Neural cell (in vitro differentiated cells): ENCODE measurements around the gene CLDN14. TPM values are rescaled to one million over a fixed set of nuclear protein-coding genes. Genes with fewer than 3 reads are reported as not detected.

ENCODE experiments used
- H2AFZ ChIP-seq: fragments of 200-600, 300-800 bp; sonication (generic), shearing (Covaris generic); 2 replicates; pipeline ENCODE4 v1.6.0; 2014; ENCODE audit warnings: low read depth, mild to moderate bottlenecking, antibody characterized with exemption, low read length, moderate library complexity
- H3F3A ChIP-seq: fragments of 200-600 bp; shearing (Covaris generic); 2 replicates; pipeline ENCODE4 v1.6.1; 2016; ENCODE audit warnings: mild to moderate bottlenecking, moderate library complexity, mixed read lengths, antibody characterized with exemption, low read length; ENCODE audit not compliant: insufficient read depth, poor library complexity, severe bottlenecking
- H3K27ac ChIP-seq: fragments of 200-600, 300-800 bp; sonication (generic), shearing (Covaris generic); 2 replicates; pipeline ENCODE4 v1.5.1; 2014; ENCODE audit warnings: mild to moderate bottlenecking, low read length, moderate library complexity
- H3K27me3 ChIP-seq: fragments of 300-800, 200-600 bp; sonication (generic), shearing (Covaris generic); 2 replicates; pipeline ENCODE4 v1.6.0; 2014; ENCODE audit warnings: mild to moderate bottlenecking, low read depth, low read length, moderate library complexity; ENCODE audit not compliant: insufficient read depth
- H3K36me3 ChIP-seq: fragments of 300-800, 200-600 bp; sonication (generic), shearing (Covaris generic); 2 replicates; pipeline ENCODE4 v1.5.1; 2014; ENCODE audit warnings: mild to moderate bottlenecking, antibody characterized with exemption, low read length, moderate library complexity; ENCODE audit not compliant: insufficient read depth
- H3K4me2 ChIP-seq: fragments of 300-800, 200-600 bp; sonication (generic), shearing (Covaris generic); 2 replicates; pipeline ENCODE4 v1.6.0; 2014; ENCODE audit warnings: mild to moderate bottlenecking, low read length
- H3K4me3 ChIP-seq: fragments of 300-800, 200-600 bp; sonication (generic), shearing (Covaris generic); 2 replicates; pipeline ENCODE4 v1.5.1; 2014; ENCODE audit warnings: mild to moderate bottlenecking, low read length, moderate library complexity
- H3K79me2 ChIP-seq: fragments of 200-600 bp; shearing (Covaris generic); replicated peaks from 2 replicates; pipeline ENCODE4 v1.6.0; 2014; ENCODE audit warnings: mild to moderate bottlenecking, low read length, moderate library complexity; ENCODE audit not compliant: insufficient read depth
- H3K9ac ChIP-seq: fragments of 300-800, 200-600 bp; sonication (generic), shearing (Covaris generic); 2 replicates; pipeline ENCODE4 v1.6.1; 2016; ENCODE audit warnings: mild to moderate bottlenecking, low read length, mixed read lengths
- H3K9me2 ChIP-seq: fragments of 200-600 bp; shearing (Covaris generic); 2 replicates; pipeline ENCODE4 v1.6.1; 2016; ENCODE audit warnings: mild to moderate bottlenecking, low read length, mixed read lengths; ENCODE audit not compliant: insufficient read depth
- H3K9me3 ChIP-seq: fragments of 200-600, 300-800 bp; sonication (generic), shearing (Covaris generic); 2 replicates; pipeline ENCODE4 v1.6.1; 2016; ENCODE audit warnings: mild to moderate bottlenecking, mixed run types, low read length, moderate library complexity, mixed read lengths
- H4K20me1 ChIP-seq: fragments of 200-600 bp; shearing (Covaris generic); 2 replicates; pipeline ENCODE4 v1.6.1; 2016; ENCODE audit warnings: mild to moderate bottlenecking, mixed run types; ENCODE audit not compliant: insufficient read depth
- CTCF ChIP-seq: fragments of 450-650 bp; IDR thresholded peaks from 2 replicates; pipeline ENCODE4 v1.5.1; 2014; ENCODE audit warnings: antibody characterized with exemption, mild to moderate bottlenecking, moderate library complexity; ENCODE audit not compliant: poor library complexity, severe bottlenecking
- EP300 ChIP-seq: fragments of 450-650 bp; conservative IDR thresholded peaks from 2 replicates; pipeline ENCODE4 v1.6.1; 2014; ENCODE audit warnings: antibody characterized with exemption, mild to moderate bottlenecking, moderate library complexity; ENCODE audit not compliant: poor library complexity, severe bottlenecking
- EZH2 ChIP-seq: fragments of 200-600, 300-800 bp; shearing (Covaris generic), sonication (generic); IDR thresholded peaks from 2 replicates; pipeline ENCODE4 v1.6.1; 2014; ENCODE audit warnings: antibody characterized with exemption, low read length, borderline replicate concordance, mild to moderate bottlenecking; ENCODE audit not compliant: insufficient read depth, poor library complexity, severe bottlenecking
- MXI1 ChIP-seq: fragments of 450-650 bp; conservative IDR thresholded peaks from 2 replicates; pipeline ENCODE4 v1.6.1; 2014; ENCODE audit warnings: antibody characterized with exemption, mild to moderate bottlenecking; ENCODE audit not compliant: poor library complexity, severe bottlenecking
- POLR2AphosphoS5 ChIP-seq: IDR thresholded peaks from 2 replicates; pipeline ENCODE4 v1.6.1; 2012
- RAD21 ChIP-seq: fragments of 450-650 bp; conservative IDR thresholded peaks from 2 replicates; pipeline ENCODE4 v1.6.1; 2014; ENCODE audit warnings: antibody characterized with exemption, mild to moderate bottlenecking, moderate library complexity
- REST ChIP-seq: IDR thresholded peaks from 2 replicates; pipeline ENCODE4 v1.6.1; 2012; ENCODE audit warnings: borderline replicate concordance
- SMC3 ChIP-seq: fragments of 450-650 bp; conservative IDR thresholded peaks from 2 replicates; pipeline ENCODE4 v1.6.1; 2014; ENCODE audit warnings: antibody characterized with exemption, mild to moderate bottlenecking, moderate library complexity; ENCODE audit not compliant: poor library complexity
- TAF1 ChIP-seq: IDR thresholded peaks from 2 replicates; pipeline ENCODE4 v1.6.1; 2012; ENCODE audit warnings: low read depth
- polyA plus RNA-seq: library from polyadenylated mRNA; depleted of rRNA; stranded (reverse); fragments of >200 nt; gene quantifications from 2 replicates; pipeline ENCODE4 v1.2.3, GENCODE V29; 2014

Gene CLDN14
- polyA plus RNA-seq, 1 donor from 2014 or later = not detected

- no peak for TF ChIP-seq REST
- TF ChIP-seq EP300 = no peak
- no peak for TF ChIP-seq RAD21
- no peak for TF ChIP-seq SMC3
- TF ChIP-seq TAF1 = no peak
- TF ChIP-seq EZH2 = no peak
- no peak for TF ChIP-seq POLR2AphosphoS5
- no peak for TF ChIP-seq CTCF
- TF ChIP-seq MXI1 = no peak
- H3K4me2 ChIP-seq = no peak overlapping the region
- H3K9me2 ChIP-seq = no peaks in the 10 kb centered on the region
- no peak overlapping the region for H3K9ac ChIP-seq
- H3K36me3 ChIP-seq = no peaks in the 10 kb centered on the region
- H3K9me3 ChIP-seq = no peaks in the 10 kb centered on the region
- no peak overlapping the region for H2AFZ ChIP-seq
- H4K20me1 ChIP-seq = no peaks in the 10 kb centered on the region
- no peak overlapping the region for H3K4me3 ChIP-seq
- H3K27me3 ChIP-seq = no peaks in the 10 kb centered on the region
- H3F3A ChIP-seq = no peaks in the 10 kb centered on the region
- no peak overlapping the region for H3K27ac ChIP-seq
- H3K79me2 ChIP-seq = no peaks in the 10 kb centered on the region
Measured at GRCh38 chr21:36451506-36451905, 28.4 kb downstream of the CLDN14 start.

GRCh38 chr21:36450511-36450910, 29.4 kb downstream of the CLDN14 start:
- no peak for TF ChIP-seq POLR2AphosphoS5
- no peak for TF ChIP-seq MXI1
- TF ChIP-seq SMC3 = no peak
- TF ChIP-seq RAD21 = no peak
- no peak for TF ChIP-seq EP300
- no peak for TF ChIP-seq EZH2
- no peak for TF ChIP-seq CTCF
- Histone ChIP-seq H3F3A (no peaks in the 10 kb centered on the region), H3K9ac (no peak overlapping the region)

More at GRCh38 chr21:36450511-36450910, 29.4 kb downstream of the CLDN14 start:
- Histone ChIP-seq H4K20me1 (no peaks in the 10 kb centered on the region), H3K9me2 (no peaks in the 10 kb centered on the region), H3K36me3 (no peaks in the 10 kb centered on the region), H3K4me3 (no peak overlapping the region), H3K27ac (no peak overlapping the region), H2AFZ (no peak overlapping the region), H3K79me2 (no peaks in the 10 kb centered on the region), H3K27me3 (no peaks in the 10 kb centered on the region), H3K4me2 (no peak overlapping the region), H3K9me3 (no peaks in the 10 kb centered on the region)
